K562 (cell line): ENCODE results near the gene CACNA1I. TPM values are rescaled to one million over a fixed set of nuclear protein-coding genes. Genes with fewer than 3 reads are reported as not detected.
A peak's percentile ranks its signal among the peaks of the same experiment; 100 is the strongest.

Experiments
- ATAC-seq: fragments of 200-7000 bp; cut with Tn5 transposase; 3 replicates; pipeline ENCODE4 v1.9.1; 2020; ENCODE audit warnings: moderate library complexity
- BruUV-seq: library from RNA; stranded (reverse); fragments of 400-500 nt; replicated peaks from 2 replicates; lab custom pipeline; 2021; lab: Mats Ljungman, UMichigan
- CTCF ChIA-PET: fragments of 300-600 bp; formaldehyde crosslinking; extraction: SDS; loops from one replicate; lab custom pipeline; 2021; ENCODE audit warnings: low intra/inter-chr PET ratio; lab: Yijun Ruan, JAX
- POLR2A ChIA-PET: fragments of 300-600, 350-650 bp; sonication (Branson Sonifier 250); formaldehyde crosslinking; extraction: SDS; loops from one replicate; lab custom pipeline; 2021; ENCODE audit warnings: antibody characterized with exemption, inconsistent platforms; lab: Yijun Ruan, JAX
- DNase-seq, 4 experiments: peaks; one replicate each; pipeline versions ENCODE4 v3.0.0 to v3.0.0-alpha.2; 2011 to 2018; ENCODE audit warnings: low spot score in 3 of 4, mixed read lengths in 3 of 4; ENCODE audit errors: extremely low read depth in 1 of 4
- FAIRE-seq: peaks from 2 replicates; lab custom pipeline; 2011; peaks lifted over from hg19 to GRCh38; lab: Jason Lieb, UNC
- H2AFZ ChIP-seq: 2 replicates; pipeline ENCODE4 v1.6.0; 2011; ENCODE audit warnings: low read depth, low read length, control low read depth, inconsistent platforms
- H3K27ac ChIP-seq: fragments of 200-600 bp; 3 replicates; pipeline ENCODE4 v1.8.0; 2011; ENCODE audit warnings: low read depth, mild to moderate bottlenecking, control low read depth, inconsistent platforms, low read length, moderate library complexity, mixed read lengths; ENCODE audit errors: extremely low read depth
- H3K27me3 ChIP-seq, 2 experiments: fragments of 300-600 bp in 1 of 2; 2 replicates in 1 of 2; 3 replicates in 1 of 2; pipeline versions ENCODE4 v1.6.0 to v1.8.0; 2011; ENCODE audit warnings: inconsistent platforms in 2 of 2, low read length in 2 of 2, mild to moderate bottlenecking in 1 of 2, mixed read lengths in 1 of 2, moderate library complexity in 1 of 2; ENCODE audit not compliant: control insufficient read depth in 2 of 2, insufficient read depth in 2 of 2
- H3K36me3 ChIP-seq: fragments of 300-600 bp; 3 replicates; pipeline ENCODE4 v1.8.0; 2011; ENCODE audit warnings: mild to moderate bottlenecking, low read length, inconsistent platforms; ENCODE audit not compliant: control insufficient read depth, insufficient read depth
- H3K4me1 ChIP-seq, 2 experiments: fragments of 200-600 bp in 1 of 2; replicated peaks in 1 of 2; 2 replicates in 1 of 2; 3 replicates in 1 of 2; pipeline versions ENCODE4 v1.5.1 to v1.8.0; 2011; ENCODE audit warnings: inconsistent platforms in 2 of 2, low read length in 2 of 2, mild to moderate bottlenecking in 1 of 2, mixed read lengths in 1 of 2, moderate library complexity in 1 of 2; ENCODE audit not compliant: control insufficient read depth in 2 of 2, insufficient read depth in 2 of 2
- H3K4me2 ChIP-seq: 2 replicates; pipeline ENCODE4 v1.6.1; 2011; ENCODE audit warnings: low read length, control low read depth, inconsistent platforms, mixed read lengths; ENCODE audit not compliant: insufficient read depth
- H3K4me3 ChIP-seq: fragments of 200-600 bp; sonication (generic), shearing (Covaris generic); 2 replicates; pipeline ENCODE4 v1.5.1; 2016; ENCODE audit warnings: control low read depth, inconsistent platforms
- H3K79me2 ChIP-seq: fragments of 200-600 bp; 3 replicates; pipeline ENCODE4 v1.8.0; 2011; ENCODE audit warnings: low read length, inconsistent platforms; ENCODE audit not compliant: control insufficient read depth, insufficient read depth
- H3K9ac ChIP-seq, 2 experiments: 2 replicates each; pipeline versions ENCODE4 v1.6.0 to v1.6.1; 2011; ENCODE audit warnings: low read depth in 2 of 2, low read length in 2 of 2, control low read depth in 1 of 2, inconsistent platforms in 1 of 2, mild to moderate bottlenecking in 1 of 2, mixed read lengths in 1 of 2; ENCODE audit not compliant: insufficient read depth in 1 of 2
- H3K9me1 ChIP-seq: one replicate; pipeline ENCODE4 v1.6.0; 2011; ENCODE audit warnings: inconsistent platforms, mild to moderate bottlenecking, low read length, moderate library complexity; ENCODE audit not compliant: control insufficient read depth, insufficient read depth
- H3K9me3 ChIP-seq: replicated peaks from 2 replicates; pipeline ENCODE4 v1.5.1; 2011; ENCODE audit warnings: low read depth, low read length, inconsistent platforms; ENCODE audit not compliant: control insufficient read depth, insufficient read depth
- H4K20me1 ChIP-seq: replicated peaks from 2 replicates; pipeline ENCODE4 v1.6.1; 2011; ENCODE audit warnings: low read length, inconsistent platforms, mixed read lengths; ENCODE audit not compliant: control insufficient read depth, insufficient read depth
- BMI1 ChIP-seq: fragments of 150-350 bp; IDR thresholded peaks from 2 replicates; pipeline ENCODE4 v1.6.1; 2014; ENCODE audit warnings: low read length
- CCAR2 ChIP-seq: fragments of 200-400 bp; formaldehyde crosslinking; IDR thresholded peaks from 2 replicates; pipeline ENCODE4 v1.6.1; 2017; ENCODE audit warnings: mild to moderate bottlenecking, low read depth, low read length
- HOXB6 ChIP-seq: fragments of 250-450 bp; sonication (Bioruptor Pico); IDR thresholded peaks from 2 replicates; pipeline ENCODE4 v1.5.1; 2022; ENCODE audit warnings: mild to moderate bottlenecking, borderline replicate concordance
- IRF9 ChIP-seq: fragments of 450-650 bp; IDR thresholded peaks from 2 replicates; pipeline ENCODE4 v1.6.1; 2016; ENCODE audit warnings: missing biosample characterization, missing genetic modification characterization
- JUND ChIP-seq, 2 experiments: IDR thresholded peaks; 2 replicates in 1 of 2; 3 replicates in 1 of 2; pipeline ENCODE4 v1.6.1; 2011; ENCODE audit warnings: borderline replicate concordance in 2 of 2, low read depth in 2 of 2, low read length in 2 of 2, improper control_type of control experiment in 1 of 2, missing biosample characterization in 1 of 2, missing genetic modification characterization in 1 of 2, missing genetic modification reagents in 1 of 2
- KDM1A ChIP-seq, 2 experiments: fragments of 450-650 bp; IDR thresholded peaks; 2 replicates each; pipeline ENCODE4 v1.6.1; 2016; ENCODE audit warnings: mild to moderate bottlenecking in 2 of 2
- MTA2 ChIP-seq: fragments of 450-650 bp; IDR thresholded peaks from 2 replicates; pipeline ENCODE4 v1.6.1; 2016; ENCODE audit warnings: low read depth
- NCOA1 ChIP-seq: fragments of 450-650 bp; IDR thresholded peaks from 2 replicates; pipeline ENCODE4 v1.6.1; 2016; ENCODE audit warnings: low read depth
- NELFE ChIP-seq: IDR thresholded peaks from 2 replicates; pipeline ENCODE4 v1.6.1; 2011; ENCODE audit warnings: mild to moderate bottlenecking; ENCODE audit not compliant: insufficient read depth, insufficient read length
- RAD51 ChIP-seq: fragments of 450-650 bp; IDR thresholded peaks from 2 replicates; pipeline ENCODE4 v1.7.1; 2016; ENCODE audit warnings: low read depth, mild to moderate bottlenecking, borderline replicate concordance
- SMARCA5 ChIP-seq: fragments of 450-650 bp; IDR thresholded peaks from 2 replicates; pipeline ENCODE4 v1.6.1; 2016
- TCF3 ChIP-seq: sonication (generic); formaldehyde crosslinking; IDR thresholded peaks from 2 replicates; pipeline ENCODE4 v1.4.0; 2020; ENCODE audit warnings: mild to moderate bottlenecking, missing genetic modification reagents
- TCF7 ChIP-seq: sonication (generic); IDR thresholded peaks from 2 replicates; pipeline ENCODE4 v1.6.1; 2016; ENCODE audit warnings: antibody characterized with exemption, borderline replicate concordance
- TRIM24 ChIP-seq, 2 experiments: fragments of 450-650 bp; IDR thresholded peaks; 2 replicates each; pipeline ENCODE4 v1.6.1; 2016
- USF1 ChIP-seq: sonication (generic); formaldehyde crosslinking; IDR thresholded peaks from 2 replicates; pipeline ENCODE4 v1.9.0; 2022; ENCODE audit warnings: mild to moderate bottlenecking, missing genetic modification reagents
- ZBTB17 ChIP-seq: fragments of 450-650 bp; formaldehyde crosslinking; IDR thresholded peaks from 2 replicates; pipeline ENCODE4 v1.4.0; 2020; ENCODE audit warnings: mild to moderate bottlenecking
- ZBTB33 ChIP-seq: sonication (generic); formaldehyde crosslinking; IDR thresholded peaks from 2 replicates; pipeline ENCODE4 v1.8.1; 2023; ENCODE audit warnings: mild to moderate bottlenecking, missing genetic modification reagents
- ZNF140 ChIP-seq: fragments of 250-450 bp; sonication (Bioruptor Pico); IDR thresholded peaks from 2 replicates; pipeline ENCODE4 v1.8.0; 2021; ENCODE audit warnings: moderate library complexity, mild to moderate bottlenecking, inconsistent platforms
- ZNF507 ChIP-seq: conservative IDR thresholded peaks from 2 replicates; pipeline ENCODE4 v1.6.1; 2017; ENCODE audit warnings: missing genetic modification characterization, missing compliant biosample characterization
- ZNF75A ChIP-seq: fragments of 450-650 bp; formaldehyde crosslinking; IDR thresholded peaks from 2 replicates; pipeline ENCODE4 v1.4.0; 2020; ENCODE audit warnings: mild to moderate bottlenecking
- WGBS: fragments of 100-300 bp; shearing (Covaris generic); methylation state at CpG from one replicate; pipeline ENCODE4 v1.1.6; 2016; ENCODE audit warnings: low coverage, mixed read lengths; ENCODE audit not compliant: insufficient coverage; ENCODE audit errors: missing lambda C conversion rate; 5-methylcytosine and 5-hydroxymethylcytosine counted together
- in situ Hi-C: fragments of 300-500 bp; cut with MboI; formaldehyde crosslinking; loops from 4 replicates; pipeline ENCODE4 v1.15.0; 2018; ENCODE audit warnings: inconsistent platforms, mixed read lengths
- intact Hi-C: fragments of 100-400 bp; cut with micrococcal nuclease; formaldehyde crosslinking; loops from 2 replicates; pipeline ENCODE4 v1.14.2; 2022
- polyA plus RNA-seq, 8 experiments: library from polyadenylated mRNA; depleted of rRNA in 4 of 8; stranded (reverse) in 5 of 8; unstranded in 3 of 8; fragments of >200 nt; fragmentation: Nextera tagmentation in 2 of 8; fragmentation: Illumina TruSeq in 1 of 8; extraction: Ambion mirVana in 2 of 8; extraction: Trizol in 1 of 8; gene quantifications; 2 replicates each; pipeline versions ENCODE4 v1.2.1 to v1.2.3, GENCODE V29; 2011 to 2014; ENCODE audit warnings: inconsistent platforms in 1 of 8, missing spikeins in 1 of 8
- total RNA-seq, 7 experiments: library from RNA; depleted of rRNA in 6 of 7; stranded (reverse); fragments of >200 nt in 6 of 7; fragmentation: Illumina TruSeq in 2 of 7; extraction: Trizol in 2 of 7; gene quantifications; 2 replicates each; pipeline versions ENCODE4 v1.2.1 to v1.2.3, GENCODE V29; 2011 to 2021; ENCODE audit warnings: low replicate concordance in 1 of 7

Gene CACNA1I
- total and polyA plus RNA-seq, 9 of the 15 experiments (the other 6 are each of a cell fraction or from before 2014, with no cell fraction given), result 0.01 to 0.79 (median 0.32) TPM; not detected in 1

GRCh38 chr22:39617970-39618757 is 47.6 kb downstream of the CACNA1I start:
- Histone ChIP-seq H3K9me1 (no peaks in the 10 kb centered on the region), H3K27ac (no peak overlapping the region), H2AFZ (no peak overlapping the region), H3K4me1 (peaks cover 0 to 24% of the 10 kb centered on the region in 2 experiments; a peak in 4 of 5 replicates), H3K27me3 (no peaks in the 10 kb centered on the region), H3K9ac (no peak overlapping the region), H3K4me2 (no peak overlapping the region), H3K4me3 (no peak overlapping the region), H3K36me3 (no peaks in the 10 kb centered on the region), H4K20me1 (no peaks in the 10 kb centered on the region), H3K79me2 (no peaks in the 10 kb centered on the region), H3K9me3 (no peaks in the 10 kb centered on the region)
- FAIRE-seq (peak; percentile 15), DNase-seq (no peak), ATAC-seq (no peak)
- ChIA-PET CTCF (no interaction called here), POLR2A (interaction anchor here (0.6 to 1.2 kb wide), 4 partner anchors 8 to 402 kb away, joined by 3 to 5 read pairs (median 3); no protein-coding TSS in a partner anchor)
- intact Hi-C loops (no loop called here), in situ Hi-C loops (no loop called here)
- BruUV-seq, result no TSS peak
- 60% methylated on average over 9 of the region's 11 CpGs for WGBS
- no peak for TF ChIP-seq NCOA1
- peak; percentile 52; the same call in 1 of the 2 replicates for TF ChIP-seq ZBTB33 (CRISPR knock-in tag)
- TF ChIP-seq HOXB6 (CRISPR knock-in tag), result no peak
- TF ChIP-seq CCAR2, result no peak
- TF ChIP-seq ZNF507 (tag), result no peak
- TF ChIP-seq SMARCA5, result peak; percentile 29; the same call in 1 of the 2 replicates
- TF ChIP-seq BMI1, result no peak
- 0 out of 2 replicates have a peak, but pooled peaks have one; percentile 11 for TF ChIP-seq USF1
- no peak for TF ChIP-seq ZNF140 (CRISPR knock-in tag)
- no peak for TF ChIP-seq ZBTB17
- TF ChIP-seq TCF3 (CRISPR knock-in tag), result no peak
- no peak for TF ChIP-seq ZNF75A (CRISPR knock-in tag)
- no peak for TF ChIP-seq TRIM24 (IDR thresholded peaks at IDR 0.05)
- no peak for TF ChIP-seq NELFE
- TF ChIP-seq IRF9 (tag), result no peak
- TF ChIP-seq JUND (IDR thresholded peaks at IDR 0.05; ENCODE audit: borderline replicate concordance, low read depth, low read length), result no peak
- no peak for TF ChIP-seq JUND (tag; IDR thresholded peaks at IDR 0.05; ENCODE audit: borderline replicate concordance, low read depth, low read length)
- 0 out of 4 replicates have a peak, but pooled peaks of 1 of the 2 experiments have one; percentile 11 for TF ChIP-seq KDM1A (IDR thresholded peaks at IDR 0.05)
- no peak for TF ChIP-seq RAD51
- no peak for TF ChIP-seq TCF7
- no peak for TF ChIP-seq MTA2
